DMS153 treated with DMSO at 0.1 percent for 48 hours (cell line): Measurements from ENCODE around the gene FES.
"Not testable (repeated sequence)": the region's sequence is repeated elsewhere in the genome, so short reads cannot be mapped to it uniquely, and the experiment has no call there.

ENCODE experiments used
- DNase-seq: peaks from one replicate; lab custom pipeline; 2025; ENCODE audit not compliant: unreplicated experiment; lab: John Stamatoyannopoulos, UW

Gene FES

GRCh38 chr15:90883976-90884718 lies at the start of gene FES:
TSS of gene FES (plus strand) at chr15:90884504. CDS start at chr15:90885046, 542 bp downstream.
- no peak for DNase-seq

- DNase-seq = no peak
Measured at GRCh38 chr15:90834626-90835025, 49.7 kb upstream of the FES start.

- DNase-seq = no peak
Measured at GRCh38 chr15:90836296-90836871, 47.9 kb upstream of the FES start.

GRCh38 chr15:90837094-90837493 lies 47.2 kb upstream of the FES start:
- DNase-seq = no peak

GRCh38 chr15:90838139-90838538 lies 46.2 kb upstream of the FES start:
- no peak for DNase-seq

- no peak for DNase-seq
Measured at GRCh38 chr15:90838544-90838943, 45.8 kb upstream of the FES start.

GRCh38 chr15:90839187-90840071 lies 44.9 kb upstream of the FES start:
- DNase-seq = no peak

GRCh38 chr15:90840157-90840855 lies 44.0 kb upstream of the FES start:
- no peak for DNase-seq

- DNase-seq = no peak
Measured at GRCh38 chr15:90840954-90841353, 43.4 kb upstream of the FES start.

- DNase-seq = no peak
Measured at GRCh38 chr15:90844696-90845095, 39.6 kb upstream of the FES start.

GRCh38 chr15:90845201-90845949 lies 38.9 kb upstream of the FES start:
- DNase-seq = no peak

GRCh38 chr15:90849424-90849823 lies 34.9 kb upstream of the FES start:
- DNase-seq = not testable (repeated sequence)

GRCh38 chr15:90851114-90851513 lies 33.2 kb upstream of the FES start:
- no peak for DNase-seq

GRCh38 chr15:90851940-90852339 lies 32.4 kb upstream of the FES start:
- no peak for DNase-seq

- DNase-seq = no peak
Measured at GRCh38 chr15:90855139-90855538, 29.2 kb upstream of the FES start.

GRCh38 chr15:90857337-90857736 lies 27.0 kb upstream of the FES start:
- no peak for DNase-seq

GRCh38 chr15:90857883-90858443 lies 26.3 kb upstream of the FES start:
- no peak for DNase-seq

GRCh38 chr15:90859234-90860131 lies 24.8 kb upstream of the FES start:
- no peak for DNase-seq

- no peak for DNase-seq
Measured at GRCh38 chr15:90860450-90860849, 23.9 kb upstream of the FES start.
